GM23248 (cell line): ENCODE data around the gene RAD51D. TPM values are rescaled to one million over a fixed set of nuclear protein-coding genes. Genes with fewer than 3 reads are reported as not detected.

Source experiments
- DNase-seq: peaks from one replicate; pipeline ENCODE4 v3.0.0-alpha.2; 2015
- H2AFZ ChIP-seq: fragments of 200-600 bp; sonication (generic); 2 replicates; pipeline ENCODE4 v1.6.1; 2016; ENCODE audit warnings: antibody characterized with exemption
- H3F3A ChIP-seq: fragments of 200-600 bp; sonication (generic); 2 replicates; pipeline ENCODE4 v1.6.1; 2016; ENCODE audit warnings: mild to moderate bottlenecking, antibody characterized with exemption, mixed run types; ENCODE audit not compliant: insufficient read depth
- H3K27ac ChIP-seq: fragments of 200-600 bp; sonication (generic); 2 replicates; pipeline ENCODE4 v1.5.1; 2016; ENCODE audit warnings: mild to moderate bottlenecking
- H3K27me3 ChIP-seq: fragments of 200-600 bp; sonication (generic); replicated peaks from 2 replicates; pipeline ENCODE4 v1.6.1; 2016; ENCODE audit warnings: mild to moderate bottlenecking; ENCODE audit not compliant: insufficient read depth
- H3K36me3 ChIP-seq: fragments of 200-600 bp; sonication (generic); 2 replicates; pipeline ENCODE4 v1.6.1; 2016; ENCODE audit warnings: low read depth, mild to moderate bottlenecking
- H3K4me1 ChIP-seq: fragments of 200-600 bp; sonication (generic); 2 replicates; pipeline ENCODE4 v1.6.1; 2016; ENCODE audit warnings: mild to moderate bottlenecking; ENCODE audit not compliant: insufficient read depth
- H3K4me2 ChIP-seq: fragments of 200-600 bp; sonication (generic); one replicate; pipeline ENCODE4 v1.6.1; 2016; ENCODE audit warnings: mild to moderate bottlenecking; ENCODE audit not compliant: unreplicated experiment
- H3K4me3 ChIP-seq: fragments of 200-600 bp; sonication (generic); 2 replicates; pipeline ENCODE4 v1.5.1; 2016; ENCODE audit warnings: mild to moderate bottlenecking
- H3K79me2 ChIP-seq: fragments of 200-600 bp; sonication (generic); 2 replicates; pipeline ENCODE4 v1.6.1; 2016; ENCODE audit warnings: mild to moderate bottlenecking; ENCODE audit not compliant: insufficient read depth
- H3K9ac ChIP-seq: fragments of 200-600 bp; sonication (generic); 2 replicates; pipeline ENCODE4 v1.6.1; 2016; ENCODE audit warnings: mild to moderate bottlenecking
- H3K9me2 ChIP-seq: fragments of 200-600 bp; sonication (generic); 2 replicates; pipeline ENCODE4 v1.6.1; 2016; ENCODE audit warnings: mixed run types, mild to moderate bottlenecking, moderate library complexity; ENCODE audit not compliant: insufficient read depth
- H3K9me3 ChIP-seq: fragments of 200-600 bp; sonication (generic); one replicate; pipeline ENCODE4 v1.6.1; 2017; ENCODE audit warnings: low read depth
- H4K20me1 ChIP-seq: fragments of 200-600 bp; sonication (generic); 2 replicates; pipeline ENCODE4 v1.6.0; 2016; ENCODE audit not compliant: insufficient read depth
- EZH2 ChIP-seq: fragments of 200-600 bp; sonication (generic); IDR thresholded peaks from 2 replicates; pipeline ENCODE4 v1.6.1; 2018; ENCODE audit warnings: antibody characterized with exemption, mild to moderate bottlenecking; ENCODE audit not compliant: insufficient read depth, poor library complexity, severe bottlenecking
- EZH2phosphoT487 ChIP-seq: fragments of 200-600 bp; sonication (generic); IDR thresholded peaks from 2 replicates; pipeline ENCODE4 v1.6.1; 2018; ENCODE audit warnings: antibody characterized with exemption, moderate library complexity, mild to moderate bottlenecking, low read depth; ENCODE audit not compliant: insufficient read depth
- WGBS, 2 experiments: methylation state at CpG; one replicate each; pipeline ENCODE4 v1.1.6; 2015 to 2017; ENCODE audit warnings: low lambda C conversion rate in 2 of 2, low coverage in 1 of 2; ENCODE audit errors: missing lambda C conversion rate in 2 of 2; 5-methylcytosine and 5-hydroxymethylcytosine counted together
- in situ Hi-C: fragments of 300-500 bp; cut with MboI; formaldehyde crosslinking; loops from 2 replicates; pipeline ENCODE4 v1.15.0; 2020
- polyA plus RNA-seq: library from polyadenylated mRNA; unstranded; fragments of >200 nt; fragmentation: Nextera tagmentation; extraction: Ambion mirVana; gene quantifications from 2 replicates; pipeline ENCODE4 v1.2.1, GENCODE V29; 2016
- total RNA-seq: library from RNA; depleted of rRNA; stranded (reverse); fragments of >200 nt; shearing (Covaris generic); gene quantifications from 2 replicates; pipeline ENCODE4 v1.2.3, GENCODE V29; 2014

Gene RAD51D
- total and polyA plus RNA-seq, 2 experiments from 2014 or later, result 7.7 to 9.9 TPM

- Histone ChIP-seq H3K36me3 (no peaks in the 10 kb centered on the region), H3K9ac (no peak overlapping the region), H3K27ac (no peak overlapping the region), H3K27me3 (no peaks in the 10 kb centered on the region; the same call in none of the 2 replicates), H2AFZ (no peak overlapping the region), H3K4me3 (no peak overlapping the region), H3K79me2 (no peaks in the 10 kb centered on the region), H3K9me3 (no peaks in the 10 kb centered on the region), H4K20me1 (no peaks in the 10 kb centered on the region), H3K4me1 (no peaks in the 10 kb centered on the region), H3K9me2 (no peaks in the 10 kb centered on the region), H3F3A (no peaks in the 10 kb centered on the region), H3K4me2 (no peak overlapping the region)
- no peak for TF ChIP-seq EZH2
- no peak for TF ChIP-seq EZH2phosphoT487
- DNase-seq, result no peak
- 75 to 76% methylated on average over 11 of the region's 11 CpGs for WGBS, 2 experiments
- in situ Hi-C loops, result no loop called here
Observed at GRCh38 chr17:35149941-35150340, 30.3 kb upstream of the RAD51D start.

- Histone ChIP-seq H3K4me2 (no peak overlapping the region), H3K9me2 (no peaks in the 10 kb centered on the region), H3K4me3 (no peak overlapping the region), H3K36me3 (no peaks in the 10 kb centered on the region), H4K20me1 (no peaks in the 10 kb centered on the region), H3K4me1 (no peaks in the 10 kb centered on the region), H3K9ac (no peak overlapping the region), H3F3A (no peaks in the 10 kb centered on the region), H3K9me3 (no peaks in the 10 kb centered on the region), H3K27me3 (no peaks in the 10 kb centered on the region; the same call in none of the 2 replicates), H3K27ac (no peak overlapping the region), H3K79me2 (no peaks in the 10 kb centered on the region), H2AFZ (no peak overlapping the region)
- no peak for DNase-seq
- WGBS, 2 experiments, result 69 to 73% methylated on average over 7 to 9 of the region's 9 CpGs
- TF ChIP-seq EZH2phosphoT487, result no peak
- no peak for TF ChIP-seq EZH2
- in situ Hi-C loops, result no loop called here
Observed at GRCh38 chr17:35148144-35148543, 28.5 kb upstream of the RAD51D start.

- no peaks in the 10 kb centered on the region for H3K36me3 ChIP-seq
- H3F3A ChIP-seq, result no peaks in the 10 kb centered on the region
- no peaks in the 10 kb centered on the region for H4K20me1 ChIP-seq
- no peaks in the 10 kb centered on the region for H3K79me2 ChIP-seq
- H3K4me2 ChIP-seq, result no peak within 1 kb of the TSS
- 61 to 68% methylated on average over 4 of the region's 4 CpGs for WGBS, 2 experiments
- H3K4me1 ChIP-seq, result no peaks in the 10 kb centered on the region
- H3K27ac ChIP-seq, result no peak within 1 kb of the TSS
- H3K4me3 ChIP-seq, result no peak within 1 kb of the TSS
- H3K9me3 ChIP-seq, result no peaks in the 10 kb centered on the region
- TF ChIP-seq EZH2phosphoT487, result no peak
- no peak within 1 kb of the TSS for H2AFZ ChIP-seq
- H3K9me2 ChIP-seq, result no peaks in the 10 kb centered on the region
- H3K9ac ChIP-seq, result no peak within 1 kb of the TSS
- H3K27me3 ChIP-seq, result no peaks in the 10 kb centered on the region; the same call in 1 of the 2 replicates
- DNase-seq, result no peak
- in situ Hi-C loops, result no loop called here
Observed at GRCh38 chr17:35147375-35147905, 27.8 kb upstream of the RAD51D start, which contains the start of gene UNC45B. UNC45B (plus strand) TSS chr17:35147817; CDS start chr17:35148264, 447 bp downstream.

- Histone ChIP-seq H3K79me2 (peaks cover 7% of the 10 kb centered on the region), H3K4me2 (no peak overlapping the region), H3K4me1 (no peaks in the 10 kb centered on the region), H3K9me3 (no peaks in the 10 kb centered on the region), H3K36me3 (no peaks in the 10 kb centered on the region), H4K20me1 (no peaks in the 10 kb centered on the region), H3K27me3 (no peaks in the 10 kb centered on the region; the same call in 1 of the 2 replicates), H2AFZ (no peak overlapping the region), H3K9me2 (no peaks in the 10 kb centered on the region), H3K4me3 (no peak overlapping the region), H3K9ac (no peak overlapping the region), H3K27ac (no peak overlapping the region), H3F3A (no peaks in the 10 kb centered on the region)
- in situ Hi-C loops, result no loop called here
- DNase-seq, result no peak
- TF ChIP-seq EZH2, result no peak
- no peak for TF ChIP-seq EZH2phosphoT487
- 61 to 62% methylated on average over 4 of the region's 4 CpGs for WGBS, 2 experiments
Observed at GRCh38 chr17:35146214-35146833, 26.7 kb upstream of the RAD51D start.
